CD14-positive monocyte (primary cell): Measurements from ENCODE around the gene CDH15. TPM values are rescaled to one million over a fixed set of nuclear protein-coding genes. Genes with fewer than 3 reads are reported as not detected.

Experiments used
- DNase-seq, 3 donors: peaks; one replicate each; pipeline ENCODE4 v3.0.0-alpha.2; 2011 to 2022
- H2AFZ ChIP-seq: 2 replicates; pipeline ENCODE4 v1.6.0; 2012; ENCODE audit warnings: mild to moderate bottlenecking, low read depth, low read length, inconsistent platforms; ENCODE audit not compliant: insufficient read depth, poor library complexity, severe bottlenecking
- H3K27ac ChIP-seq, 2 donors: 1 replicate in 1 of 2; 2 replicates in 1 of 2; pipeline ENCODE4 v1.5.1; 2012 to 2013; ENCODE audit warnings: low read length in 2 of 2, control low read depth in 1 of 2, inconsistent platforms in 1 of 2, low read depth in 1 of 2, mild to moderate bottlenecking in 1 of 2
- H3K27me3 ChIP-seq, 2 donors: one replicate each; pipeline versions ENCODE4 v1.6.0 to v1.6.1; 2011 to 2013; ENCODE audit warnings: low read length in 2 of 2; ENCODE audit not compliant: control insufficient read depth in 2 of 2, insufficient read depth in 2 of 2
- H3K36me3 ChIP-seq, 2 donors: replicated peaks in 1 of 2; 1 replicate in 1 of 2; 2 replicates in 1 of 2; pipeline versions ENCODE4 v1.5.1 to v1.6.1; 2012 to 2013; ENCODE audit warnings: low read length in 2 of 2, control low read depth in 1 of 2, inconsistent platforms in 1 of 2, mild to moderate bottlenecking in 1 of 2; ENCODE audit not compliant: insufficient read depth in 2 of 2, control insufficient read depth in 1 of 2
- H3K4me1 ChIP-seq, 2 donors: 1 replicate in 1 of 2; 2 replicates in 1 of 2; pipeline versions ENCODE4 v1.5.1 to v1.6.1; 2012 to 2013; ENCODE audit warnings: low read length in 2 of 2, control low read depth in 1 of 2, inconsistent platforms in 1 of 2, mild to moderate bottlenecking in 1 of 2, moderate library complexity in 1 of 2; ENCODE audit not compliant: insufficient read depth in 2 of 2, control insufficient read depth in 1 of 2
- H3K4me2 ChIP-seq: replicated peaks from 2 replicates; pipeline ENCODE3; 2012; ENCODE audit warnings: low read length, moderate library complexity, mild to moderate bottlenecking; ENCODE audit not compliant: poor library complexity, severe bottlenecking; ENCODE audit errors: extremely low read depth
- H3K4me3 ChIP-seq, 3 experiments: fragments of 200-600 bp in 1 of 3; sonication (generic) in 1 of 3; replicated peaks in 1 of 3; 1 replicate in 2 of 3; 2 replicates in 1 of 3; pipeline ENCODE4 v1.5.1; 2011 to 2013; ENCODE audit warnings: low read length in 3 of 3, mild to moderate bottlenecking in 3 of 3, control low read depth in 2 of 3, low read depth in 2 of 3, inconsistent platforms in 1 of 3, moderate library complexity in 1 of 3
- H3K79me2 ChIP-seq: 2 replicates; pipeline ENCODE4 v1.6.0; 2012; ENCODE audit warnings: mild to moderate bottlenecking, control low read depth, inconsistent platforms, low read length, moderate library complexity; ENCODE audit not compliant: insufficient read depth
- H3K9ac ChIP-seq: 2 replicates; pipeline ENCODE4 v1.6.0; 2017; ENCODE audit warnings: low read length, mild to moderate bottlenecking; ENCODE audit not compliant: insufficient read depth, poor library complexity, severe bottlenecking
- H3K9me3 ChIP-seq, 2 donors: replicated peaks in 1 of 2; 1 replicate in 1 of 2; 2 replicates in 1 of 2; pipeline versions ENCODE4 v1.5.1 to v1.6.1; 2012 to 2013; ENCODE audit warnings: low read length in 2 of 2, control low read depth in 1 of 2; ENCODE audit not compliant: control insufficient read depth in 1 of 2, insufficient read depth in 1 of 2
- H4K20me1 ChIP-seq: 2 replicates; pipeline ENCODE4 v1.6.0; 2012; ENCODE audit warnings: mild to moderate bottlenecking, low read length, control low read depth, moderate library complexity; ENCODE audit not compliant: insufficient read depth
- H3K27ac Mint-ChIP-seq, 7 donors: one replicate each; pipeline ENCODE4 v1.8.0; 2020; ENCODE audit warnings: mild to moderate bottlenecking in 7 of 7, mixed read lengths in 7 of 7, moderate library complexity in 6 of 7, inconsistent platforms in 2 of 7
- H3K27me3 Mint-ChIP-seq, 3 donors: one replicate each; pipeline ENCODE4 v1.8.0; 2021 to 2022; ENCODE audit warnings: low read depth in 3 of 3, mild to moderate bottlenecking in 3 of 3, mixed read lengths in 3 of 3, moderate library complexity in 3 of 3, inconsistent platforms in 1 of 3
- H3K36me3 Mint-ChIP-seq, 2 donors: one replicate each; pipeline ENCODE4 v1.8.0; 2020; ENCODE audit warnings: mixed read lengths in 2 of 2, inconsistent platforms in 1 of 2, mild to moderate bottlenecking in 1 of 2
- H3K4me1 Mint-ChIP-seq: one replicate; pipeline ENCODE4 v1.8.0; 2020; ENCODE audit warnings: mild to moderate bottlenecking, mixed read lengths
- H3K4me3 Mint-ChIP-seq, 2 donors: one replicate each; pipeline ENCODE4 v1.8.0; 2020; ENCODE audit warnings: mild to moderate bottlenecking in 2 of 2, mixed read lengths in 2 of 2, moderate library complexity in 1 of 2
- H3K9me3 Mint-ChIP-seq, 7 donors: one replicate each; pipeline ENCODE4 v1.8.0; 2020 to 2022; ENCODE audit warnings: mixed read lengths in 7 of 7, mild to moderate bottlenecking in 6 of 7, moderate library complexity in 6 of 7, inconsistent platforms in 2 of 7
- CTCF ChIP-seq: fragments of 200-600 bp; IDR thresholded peaks from one replicate; pipeline ENCODE4 v1.8.0; 2022; ENCODE audit warnings: antibody characterized with exemption, mild to moderate bottlenecking
- WGBS: methylation state at CpG from one replicate; pipeline ENCODE4 v1.1.5; 2013; ENCODE audit warnings: missing lambda C conversion rate; ENCODE audit not compliant: insufficient coverage; 5-methylcytosine and 5-hydroxymethylcytosine counted together
- intact Hi-C, 2 donors: fragments of 100-400 bp; cut with micrococcal nuclease; formaldehyde crosslinking; loops; one replicate each; pipeline versions ENCODE4 v1.15.0 to v1.15.1; 2023
- polyA plus RNA-seq, 3 donors: library from polyadenylated mRNA; depleted of rRNA in 1 of 3; unstranded in 2 of 3; stranded (reverse) in 1 of 3; fragments of 300-500 nt in 2 of 3; fragments of >200 nt in 1 of 3; fragmentation: Illumina TruSeq in 2 of 3; gene quantifications; 1 replicate in 2 of 3; 2 replicates in 1 of 3; pipeline ENCODE4 v1.2.3, GENCODE V29; 2012 to 2021

The CDH15 gene
- polyA plus RNA-seq, 3 donors, result not detected

GRCh38 chr16:89197033-89197632, 25.6 kb downstream of the CDH15 start:
- 97% methylated on average over 9 of the region's 13 CpGs for WGBS
- intact Hi-C loops, result loop anchor here in 1 of 2 donors (10.0 kb wide), 1 partner anchor 92 kb away; no protein-coding TSS in a partner anchor

More at GRCh38 chr16:89197033-89197632, 25.6 kb downstream of the CDH15 start:
- TF ChIP-seq CTCF, result no peak
- peaks cover 0 to 10% (median 6%) of the 10 kb centered on the region in 7 donors for H3K9me3 Mint-ChIP-seq
- no peaks in the 10 kb centered on the region for H3K36me3 ChIP-seq
- peaks cover 14% of the 10 kb centered on the region for H3K4me1 Mint-ChIP-seq
- no peak overlapping the region for H3K9ac ChIP-seq
- H2AFZ ChIP-seq, result no peak overlapping the region
- peaks cover 12 to 31% of the 10 kb centered on the region in 2 donors for H3K27me3 ChIP-seq
- DNase-seq, result peak in 1 of 3 donors; percentile 2
- peaks cover 20 to 26% of the 10 kb centered on the region in 2 donors for H3K4me1 ChIP-seq
- no peaks in the 10 kb centered on the region for H3K9me3 ChIP-seq
- no peaks in the 10 kb centered on the region for H4K20me1 ChIP-seq
- H3K36me3 Mint-ChIP-seq, result no peaks in the 10 kb centered on the region
- no peak overlapping the region for H3K27ac Mint-ChIP-seq
- H3K4me2 ChIP-seq, result no peak overlapping the region
- H3K27ac ChIP-seq, result no peak overlapping the region
- H3K27me3 Mint-ChIP-seq, result peaks cover 27 to 50% (median 40%) of the 10 kb centered on the region in 3 donors
- no peak overlapping the region for H3K4me3 Mint-ChIP-seq
- H3K79me2 ChIP-seq, result no peaks in the 10 kb centered on the region
- H3K4me3 ChIP-seq, result no peak overlapping the region
